NCI-H146 treated with DMSO at 0.1 percent for 48 hours (cell line): Measurements from ENCODE around the gene RB1.
"Not testable (repeated sequence)": the region's sequence is repeated elsewhere in the genome, so short reads cannot be mapped to it uniquely, and the experiment has no call there.

ENCODE experiments used
- DNase-seq: peaks from one replicate; lab custom pipeline; 2025; ENCODE audit not compliant: unreplicated experiment; lab: John Stamatoyannopoulos, UW

RB1 gene

GRCh38 chr13:48404952-48405351 lies 101.4 kb downstream of the RB1 start:
- DNase-seq: no peak

GRCh38 chr13:48405875-48406274 lies 102.3 kb downstream of the RB1 start:
- DNase-seq: no peak

GRCh38 chr13:48410199-48410598 lies 106.6 kb downstream of the RB1 start:
- no peak for DNase-seq

GRCh38 chr13:48411147-48411794 lies 107.7 kb downstream of the RB1 start:
- no peak for DNase-seq

- no peak for DNase-seq
These were observed 108.4 kb downstream of the RB1 start for GRCh38 chr13:48411841-48412531.

- peak; percentile 3 for DNase-seq
These were observed 109.4 kb downstream of the RB1 start, which contains the start of gene LPAR6 for GRCh38 chr13:48412881-48413351. Gene LPAR6, minus strand, starts transcription at chr13:48413113. Its CDS starts 690 bp downstream, at chr13:48412423.

GRCh38 chr13:48414501-48414900 lies 111.0 kb downstream of the RB1 start:
- no peak for DNase-seq

GRCh38 chr13:48415516-48415915 lies 112.0 kb downstream of the RB1 start:
- no peak for DNase-seq

- not testable (repeated sequence) for DNase-seq
These were observed 118.5 kb downstream of the RB1 start for GRCh38 chr13:48422003-48422402.

GRCh38 chr13:48424212-48424611 lies 120.7 kb downstream of the RB1 start:
- no peak for DNase-seq

- DNase-seq: no peak
These were observed 122.5 kb downstream of the RB1 start for GRCh38 chr13:48426052-48426451.

- DNase-seq: not testable (repeated sequence)
These were observed 123.3 kb downstream of the RB1 start for GRCh38 chr13:48426755-48427298.

GRCh38 chr13:48429036-48429435 lies 125.5 kb downstream of the RB1 start:
- no peak for DNase-seq

- no peak for DNase-seq
These were observed 126.3 kb downstream of the RB1 start for GRCh38 chr13:48429886-48430285.

GRCh38 chr13:48431431-48431830 lies 127.9 kb downstream of the RB1 start:
- no peak for DNase-seq

- no peak for DNase-seq
These were observed 128.6 kb downstream of the RB1 start for GRCh38 chr13:48431987-48432615.

GRCh38 chr13:48434200-48434599 lies 130.6 kb downstream of the RB1 start:
- no peak for DNase-seq

GRCh38 chr13:48436661-48437288 lies 133.2 kb downstream of the RB1 start:
- no peak for DNase-seq

- no peak for DNase-seq
These were observed 133.8 kb downstream of the RB1 start for GRCh38 chr13:48437371-48437770.

GRCh38 chr13:48443442-48444208 lies 140.1 kb downstream of the RB1 start:
- no peak for DNase-seq

- no peak for DNase-seq
These were observed 142.9 kb downstream of the RB1 start for GRCh38 chr13:48446464-48446863.
